GM12874 (cell line): Measurements from ENCODE around the gene SCAMP1.

Source experiments
- CTCF ChIP-seq: IDR thresholded peaks from 2 replicates; pipeline ENCODE4 v1.5.1; 2011; ENCODE audit warnings: low read depth, mild to moderate bottlenecking, control low read depth, low read length, moderate library complexity; ENCODE audit not compliant: insufficient read depth

The SCAMP1 gene

GRCh38 chr5:78362220-78362619 is 1.8 kb downstream of the SCAMP1 start:
- TF ChIP-seq CTCF = no peak

DNA sequence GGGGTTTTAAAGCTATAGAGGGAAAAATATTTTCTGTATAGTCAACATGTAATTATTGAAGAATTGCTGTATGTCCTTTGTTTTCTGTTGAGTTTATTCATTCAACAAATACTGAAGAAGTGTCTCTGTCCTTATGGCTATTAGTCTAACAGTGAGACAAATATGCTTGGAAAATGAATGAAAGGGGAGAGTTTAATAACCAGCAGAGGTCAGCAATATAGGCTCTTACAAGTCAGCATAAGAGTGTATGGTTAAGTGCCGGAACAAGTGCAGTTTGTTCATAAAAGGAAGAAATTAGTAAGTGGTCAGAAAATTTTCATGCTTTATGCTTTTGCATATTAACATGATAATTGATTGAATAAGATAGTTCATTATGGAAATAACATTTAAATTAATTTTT is 3.6 kb downstream of the SCAMP1 start:
- no peak for TF ChIP-seq CTCF

DNA sequence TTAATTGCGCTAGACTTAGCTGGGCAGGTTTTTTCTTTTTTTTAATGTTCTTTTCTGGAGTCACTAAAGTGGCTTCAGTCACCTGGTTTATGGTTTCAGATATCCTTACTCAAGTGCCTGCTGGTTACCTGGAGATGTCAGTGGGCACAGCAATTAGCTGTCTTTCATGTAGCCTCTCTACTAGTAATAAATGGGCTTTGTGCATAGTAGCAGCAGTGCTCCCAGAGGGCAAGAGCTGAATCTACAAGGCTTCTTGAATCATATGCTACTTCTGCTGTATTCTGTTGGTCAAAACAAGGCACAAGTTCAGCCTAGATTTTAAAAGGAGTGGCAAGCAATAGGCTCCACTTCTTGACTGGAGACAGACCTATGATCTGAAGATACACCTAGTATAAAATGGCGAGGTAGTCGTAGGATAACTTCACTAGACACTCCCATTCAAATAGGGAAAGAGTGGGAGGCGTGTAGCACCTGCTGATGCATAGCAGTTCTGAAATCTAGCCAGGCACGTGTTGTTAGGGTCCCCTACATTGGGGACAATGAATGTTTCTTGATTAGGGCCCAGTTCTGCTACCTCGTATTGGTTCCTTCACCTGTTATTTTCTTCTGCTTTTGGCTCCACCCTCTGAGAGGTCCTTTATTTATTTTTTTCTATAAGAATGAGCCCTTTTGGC is 7.0 kb downstream of the SCAMP1 start:
- TF ChIP-seq CTCF = peak; percentile 27; the same call in 1 of the 2 replicates

- no peak for TF ChIP-seq CTCF
Measured at GRCh38 chr5:78369680-78370079, 9.3 kb downstream of the SCAMP1 start.

DNA sequence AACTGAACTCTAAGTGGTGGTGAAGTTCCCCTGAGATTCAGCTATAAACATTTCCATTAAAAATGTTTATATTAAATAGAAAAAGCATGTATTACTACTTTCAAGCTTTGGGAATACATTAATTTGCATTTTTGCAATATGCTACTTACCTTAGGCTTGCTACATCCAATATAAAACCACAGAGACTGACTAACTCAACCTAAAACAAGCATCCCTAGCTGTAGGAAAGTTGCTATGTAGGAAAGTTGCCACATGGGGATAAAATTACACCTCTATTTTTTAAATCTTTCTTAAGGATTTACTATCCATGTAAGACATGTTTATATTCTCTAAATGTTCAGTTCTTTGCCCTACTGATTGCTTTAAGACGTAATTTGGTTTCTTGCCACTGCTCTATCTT is 12.8 kb downstream of the SCAMP1 start:
- no peak for TF ChIP-seq CTCF

- no peak for TF ChIP-seq CTCF
Measured at GRCh38 chr5:78376315-78376714, 15.9 kb downstream of the SCAMP1 start.

DNA sequence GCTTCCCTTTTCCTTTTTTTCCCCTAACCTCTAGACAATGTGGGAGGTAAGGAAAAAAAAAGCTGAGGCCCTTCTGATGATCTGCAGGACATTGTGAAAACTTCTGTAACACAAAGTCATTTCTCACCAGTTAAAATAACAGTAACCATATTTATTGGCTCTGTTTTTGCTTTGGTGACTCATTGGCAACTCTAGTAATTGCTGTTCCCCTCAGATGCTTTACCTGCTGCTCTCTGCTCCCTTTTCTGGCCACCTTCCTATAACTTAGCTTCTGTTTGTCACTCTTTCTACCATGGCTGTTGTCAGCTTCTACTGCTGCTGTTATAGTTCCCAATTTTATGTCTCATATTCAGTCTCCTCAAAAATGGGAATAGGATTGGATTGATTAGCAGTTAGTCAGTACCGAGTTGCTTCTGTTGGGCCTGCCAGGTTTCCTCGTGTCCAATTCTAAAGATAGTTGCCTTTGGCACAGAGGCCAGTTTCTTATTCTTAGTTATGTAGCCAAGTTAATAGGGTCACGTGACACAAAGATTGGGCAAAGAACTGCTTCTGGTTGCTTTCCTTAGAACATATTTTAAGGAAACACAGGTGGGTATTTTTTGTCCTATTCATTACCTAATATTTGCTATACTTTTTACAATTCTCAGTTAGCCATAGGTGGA is 16.8 kb downstream of the SCAMP1 start:
- no peak for TF ChIP-seq CTCF
